Lower leg skin (tissue), 4 donors: ENCODE measurements around the gene ZNF208. TPM values are rescaled to one million over a fixed set of nuclear protein-coding genes. Genes with fewer than 3 reads are reported as not detected.
"Not testable (repeated sequence)": the region's sequence is repeated elsewhere in the genome, so short reads cannot be mapped to it uniquely, and the experiment has no call there.

ENCODE experiments used
- DNase-seq, 2 donors: peaks; one replicate each; pipeline ENCODE4 v3.0.0-alpha.2; 2019; ENCODE audit warnings: low spot score in 2 of 2
- H3K4me3 ChIP-seq: fragments of 200-600 bp; sonication (generic); 2 replicates; pipeline ENCODE4 v1.5.1; 2017; ENCODE audit warnings: mild to moderate bottlenecking, low read depth; ENCODE audit not compliant: poor library complexity, severe bottlenecking
- CTCF ChIP-seq, 3 donors: fragments of 450-650 bp; IDR thresholded peaks; one replicate each; pipeline ENCODE4 v1.5.1; 2016; ENCODE audit warnings: antibody characterized with exemption in 3 of 3, mild to moderate bottlenecking in 3 of 3, moderate library complexity in 2 of 3
- POLR2A ChIP-seq, 2 donors: fragments of 450-650 bp; IDR thresholded peaks; one replicate each; pipeline ENCODE4 v1.6.1; 2016 to 2017; ENCODE audit warnings: antibody characterized with exemption in 2 of 2, mild to moderate bottlenecking in 1 of 2, moderate library complexity in 1 of 2
- WGBS, 2 donors: methylation state at CpG; one replicate each; pipeline ENCODE4 v1.1.5; 2018; 5-methylcytosine and 5-hydroxymethylcytosine counted together
- intact Hi-C: fragments of 100-400 bp; cut with DNase I; formaldehyde crosslinking; loops from one replicate; pipeline ENCODE4 v1.15.0; 2023; ENCODE audit warnings: low total_unique reads
- total RNA-seq, 4 donors: library from RNA; depleted of rRNA; stranded (reverse); fragments of >200 nt; gene quantifications; one replicate each; pipeline ENCODE4 v1.1.0, GENCODE V29; 2016

The ZNF208 gene
- 1 to 10 TPM in 1 of 4 donors, under 1 TPM in 2, not detected in 1; 0.84 to 2.0 (median 0.88) TPM for total RNA-seq

- DNase-seq, intact Hi-C loops: not testable (repeated sequence)
- 6 to 11% methylated on average over 20 to 26 of the region's 29 CpGs for WGBS, 2 donors
These were observed at the start of gene ZNF208 for GRCh38 chr19:22010437-22011143. Gene ZNF208 (minus strand): TSS chr19:22010943. CDS start chr19:22010794, 149 bp downstream.

GRCh38 chr19:22052644-22053013 lies 41.9 kb upstream of the ZNF208 start:
- whole genome bisulfite sequencing, 2 donors = 1 to 4% methylated on average over 11 to 16 of the region's 20 CpGs
- no peak for TF ChIP-seq POLR2A (IDR thresholded peaks at IDR 0.05)
- H3K4me3 ChIP-seq = peak overlapping the region; percentile 38
- no peak for DNase-seq
- intact Hi-C loops = no loop called here

More at GRCh38 chr19:22010437-22011143, at the start of gene ZNF208:
- H3K4me3 ChIP-seq = peak within 1 kb of the TSS; percentile 5

DNA sequence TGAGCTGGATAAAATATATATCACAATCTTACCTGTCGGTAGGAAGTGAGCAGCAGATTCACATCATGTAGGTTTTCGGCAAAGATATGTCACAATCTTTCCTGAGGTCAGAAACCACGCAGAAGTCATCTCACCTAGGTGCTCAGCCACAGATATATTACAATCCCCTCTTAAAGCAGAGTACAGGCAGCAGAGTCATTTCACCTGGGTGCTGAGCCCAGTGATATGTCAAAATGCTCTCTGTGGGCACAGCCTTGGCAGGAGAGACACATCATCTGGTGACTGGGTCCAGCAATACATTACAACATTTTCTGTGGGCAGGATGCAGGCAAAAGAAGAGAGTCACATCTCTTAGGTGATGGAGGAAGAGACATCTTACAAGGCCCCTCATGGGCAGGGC lies 30.4 kb upstream of the ZNF208 start:
- intact Hi-C loops = not testable (repeated sequence)
- 65 to 67% methylated on average over 3 of the region's 3 CpGs for WGBS, 2 donors
- DNase-seq = peak in 1 of 2 donors; percentile 4

DNA sequence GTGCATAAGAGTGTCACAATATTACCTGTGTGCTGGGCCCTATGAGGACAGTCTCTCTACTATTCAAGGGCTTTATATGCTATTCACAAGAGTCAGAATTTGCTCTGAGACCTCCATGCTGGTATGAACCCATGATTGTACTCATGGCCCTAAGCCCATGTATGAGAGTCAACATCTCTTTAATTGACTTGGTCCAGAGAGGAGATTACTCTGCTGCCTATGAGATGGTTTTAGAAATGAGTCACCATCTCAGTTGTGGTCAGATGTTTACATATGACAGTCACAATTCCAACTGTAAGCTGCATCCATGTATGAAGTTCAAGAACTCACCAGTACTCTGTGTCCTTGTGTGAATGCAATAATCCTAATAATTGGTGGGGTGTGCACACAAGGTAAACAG lies 19.9 kb upstream of the ZNF208 start:
- intact Hi-C loops = no loop called here
- no peak for DNase-seq
- TF ChIP-seq CTCF (IDR thresholded peaks at IDR 0.05) (no peak), POLR2A (IDR thresholded peaks at IDR 0.05) (no peak)
- no peak overlapping the region for H3K4me3 ChIP-seq

More for the DNA sequence above, 30.4 kb upstream of the ZNF208 start:
- not testable (repeated sequence) for H3K4me3 ChIP-seq

GRCh38 chr19:22026687-22027086 lies 15.9 kb upstream of the ZNF208 start:
- intact Hi-C loops = no loop called here
- peak in 1 of 2 donors; percentile 29 for DNase-seq
- H3K4me3 ChIP-seq = no peak overlapping the region
- TF ChIP-seq CTCF (IDR thresholded peaks at IDR 0.05) (no peak), POLR2A (IDR thresholded peaks at IDR 0.05) (no peak)

DNA sequence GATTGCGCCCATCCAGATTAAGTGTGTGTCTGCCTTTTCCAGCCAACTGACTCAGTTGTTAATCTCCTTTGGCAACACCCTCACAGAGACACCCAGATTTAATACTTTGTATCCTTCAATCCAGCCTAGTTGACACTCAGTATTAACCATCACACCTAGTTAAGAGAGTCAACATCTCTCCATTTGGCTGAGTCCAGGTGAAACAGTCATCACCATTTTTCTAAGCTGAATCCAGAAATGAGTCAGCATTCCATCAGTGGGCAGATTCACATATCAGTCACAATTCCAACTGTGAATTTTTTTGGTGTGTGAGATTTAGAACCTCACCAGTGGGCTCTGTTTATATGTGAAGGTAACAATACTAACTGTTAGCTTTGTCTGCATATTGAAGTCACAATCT lies 14.8 kb upstream of the ZNF208 start:
- intact Hi-C loops, H3K4me3 ChIP-seq: not testable (repeated sequence)
- peak in 1 of 2 donors; percentile 15 for DNase-seq
- WGBS, 2 donors = 96 to 100% methylated on average over 1 of the region's 1 CpG

DNA sequence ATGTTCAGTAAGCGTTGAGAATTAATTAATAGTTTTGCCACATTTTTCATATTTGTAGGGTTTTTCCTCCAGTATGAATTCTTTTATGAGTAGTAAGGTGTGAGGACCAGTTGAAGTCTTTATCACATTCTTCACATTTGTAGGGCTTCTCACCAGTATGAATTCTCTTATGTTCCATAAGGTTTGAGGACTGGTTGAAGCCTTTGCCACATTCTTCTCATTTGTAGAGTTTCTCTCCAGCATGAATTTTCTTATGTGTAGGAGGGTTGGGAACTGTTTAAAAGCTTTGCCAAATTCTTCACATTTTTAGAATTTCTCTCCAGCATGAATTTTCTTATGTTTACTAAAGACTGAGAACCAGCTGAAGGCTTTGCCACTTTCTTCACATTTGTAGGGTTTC lies 40.3 kb downstream of the ZNF208 start:
- intact Hi-C loops = no loop called here
- DNase-seq = no peak
- no peak overlapping the region for H3K4me3 ChIP-seq
- whole genome bisulfite sequencing, 2 donors = 79 to 86% methylated on average over 1 of the region's 1 CpG
- no peak for TF ChIP-seq CTCF (IDR thresholded peaks at IDR 0.05)
- TF ChIP-seq POLR2A (IDR thresholded peaks at IDR 0.05) = no peak

- intact Hi-C loops = no loop called here
- no peak overlapping the region for H3K4me3 ChIP-seq
- DNase-seq = no peak
- TF ChIP-seq POLR2A (IDR thresholded peaks at IDR 0.05) (no peak), CTCF (IDR thresholded peaks at IDR 0.05) (no peak)
- WGBS, 2 donors = 68 to 77% methylated on average over 8 of the region's 8 CpGs
These were observed 63.0 kb downstream of the ZNF208 start for GRCh38 chr19:21947775-21948174.
